ENCODE measurements around the gene TTC22.

The TTC22 gene

DNA sequence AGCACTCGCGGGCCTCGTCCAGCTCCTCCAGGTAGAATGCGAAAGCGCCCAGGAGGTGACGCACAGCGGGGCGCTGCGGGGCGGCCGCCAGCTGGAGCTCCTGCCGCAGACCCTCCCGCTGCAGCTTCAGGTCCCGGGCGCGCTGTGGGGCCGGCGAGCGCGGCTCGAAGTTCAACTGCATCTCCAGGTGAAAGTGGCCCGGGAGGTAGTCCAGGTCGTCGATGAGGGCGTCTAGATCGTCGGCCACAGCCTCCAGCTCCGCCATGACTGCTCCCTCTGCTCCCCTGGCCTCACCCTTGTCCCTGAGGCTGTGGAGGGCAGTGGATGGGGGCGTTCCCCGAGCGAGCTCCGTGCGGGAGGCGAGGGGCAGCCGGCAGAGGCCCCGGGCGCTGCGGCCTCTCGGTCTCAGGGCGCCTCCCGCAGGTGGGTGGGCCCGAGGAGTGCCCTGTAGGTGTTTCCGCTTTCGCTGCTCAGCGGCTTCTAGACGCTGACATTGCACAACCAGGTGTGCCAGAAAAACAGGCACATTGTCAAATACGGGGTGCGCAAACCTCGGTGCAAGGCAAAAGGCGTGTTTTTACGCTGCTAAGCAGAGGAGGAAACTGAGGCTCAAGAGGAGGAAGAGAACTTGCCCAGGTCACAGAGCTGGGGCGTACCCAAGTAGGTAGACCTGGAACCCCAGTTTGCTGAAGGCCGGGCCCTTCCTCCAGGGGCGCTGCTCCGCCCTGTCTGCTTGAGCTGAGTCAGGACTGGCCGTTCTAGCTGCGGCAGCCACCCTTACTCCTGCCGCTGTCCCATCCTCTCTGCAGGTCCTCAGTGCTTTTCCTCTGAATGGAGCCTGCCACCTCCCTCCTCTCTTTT, at the start of gene TTC22:
Gene TTC22, minus strand, starts transcription at position 425 of the 861 bp plus-strand sequence. Its CDS starts 160 bp downstream, at position 265.
- DNase-seq: no peak

- no peak for DNase-seq
Measured at GRCh38 chr1:54850737-54851136, 49.6 kb upstream of the TTC22 start.

GRCh38 chr1:54850069-54850730, 49.1 kb upstream of the TTC22 start:
- no peak for DNase-seq

DNA sequence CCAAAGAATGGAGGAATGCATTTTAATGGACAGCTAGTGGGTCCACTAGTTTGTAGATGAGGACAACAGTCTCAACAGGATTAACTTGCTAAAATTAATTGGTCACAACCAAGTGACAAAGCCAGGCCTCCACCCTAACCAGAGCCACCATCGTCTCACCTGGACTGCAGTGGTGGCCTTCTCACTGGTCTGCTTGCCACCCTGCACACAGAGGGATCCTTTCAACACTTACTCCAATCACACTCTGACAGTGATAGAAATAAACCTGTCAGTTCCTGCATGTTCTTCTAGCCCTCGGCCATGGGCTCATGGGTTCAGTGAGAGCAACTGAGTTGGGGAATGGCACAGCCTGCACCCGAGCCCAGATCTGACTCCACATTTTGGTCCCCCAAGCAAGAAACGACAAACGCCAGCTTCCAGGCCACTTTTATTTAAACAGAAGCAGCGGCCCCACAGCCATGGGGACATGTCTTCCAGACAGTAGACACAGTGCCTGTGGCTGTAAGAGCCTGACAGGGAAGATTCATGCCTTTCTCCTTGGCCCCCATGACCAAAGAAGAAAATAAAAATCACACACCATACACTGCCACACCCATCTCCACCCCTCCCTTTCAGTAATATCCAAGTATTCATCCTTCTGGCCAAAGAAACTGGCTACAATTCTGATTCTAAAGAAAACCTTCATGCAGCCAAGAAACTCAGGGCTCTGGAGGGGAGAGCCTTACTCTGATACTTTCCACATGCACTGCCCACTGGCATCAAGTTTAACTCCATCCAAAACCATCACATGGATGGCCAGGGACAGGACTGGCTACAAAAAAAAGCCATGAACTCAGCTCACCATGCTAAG, 48.3 kb upstream of the TTC22 start:
- no peak for DNase-seq

DNA sequence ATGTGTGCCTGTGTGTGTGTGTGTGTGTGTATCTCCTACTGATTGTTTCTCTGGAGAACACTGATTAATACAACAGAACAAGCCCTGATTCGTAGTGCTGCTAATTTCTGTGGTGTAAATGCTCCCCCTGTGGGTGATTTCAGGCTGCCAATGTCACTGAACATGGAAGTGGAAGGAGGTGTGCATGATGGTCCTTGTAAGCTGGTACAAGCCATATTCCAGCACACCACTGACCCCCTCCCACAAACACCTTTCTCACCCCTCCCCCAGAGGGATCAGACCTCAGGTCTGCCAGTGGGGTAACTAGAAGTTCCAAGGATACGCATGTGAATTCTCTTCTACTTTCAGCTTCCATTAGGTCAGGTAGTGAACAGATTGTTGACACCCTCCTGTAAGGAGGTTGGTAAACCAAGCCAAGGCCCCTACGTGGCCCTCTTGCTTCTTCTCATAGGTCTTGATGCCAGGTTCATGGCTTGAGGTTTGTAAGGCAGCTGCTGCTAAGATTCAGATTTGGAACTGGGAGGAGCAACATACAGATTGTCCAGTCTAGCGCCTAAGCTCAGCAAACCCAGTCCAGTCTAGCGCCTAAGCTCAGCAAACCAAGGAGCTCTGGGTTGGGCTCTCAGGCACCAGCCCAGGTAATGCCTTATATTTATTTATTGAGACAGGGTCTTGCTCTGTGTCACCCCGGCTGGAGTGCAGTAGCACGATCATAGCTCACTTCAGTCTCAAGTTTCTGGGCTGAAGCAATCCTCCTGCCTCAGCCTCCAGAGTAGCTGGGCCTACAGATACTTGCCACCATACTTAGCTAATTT, 47.2 kb upstream of the TTC22 start:
- DNase-seq: no peak

- DNase-seq: no peak
Measured at GRCh38 chr1:54846716-54847284, 45.7 kb upstream of the TTC22 start.

DNA sequence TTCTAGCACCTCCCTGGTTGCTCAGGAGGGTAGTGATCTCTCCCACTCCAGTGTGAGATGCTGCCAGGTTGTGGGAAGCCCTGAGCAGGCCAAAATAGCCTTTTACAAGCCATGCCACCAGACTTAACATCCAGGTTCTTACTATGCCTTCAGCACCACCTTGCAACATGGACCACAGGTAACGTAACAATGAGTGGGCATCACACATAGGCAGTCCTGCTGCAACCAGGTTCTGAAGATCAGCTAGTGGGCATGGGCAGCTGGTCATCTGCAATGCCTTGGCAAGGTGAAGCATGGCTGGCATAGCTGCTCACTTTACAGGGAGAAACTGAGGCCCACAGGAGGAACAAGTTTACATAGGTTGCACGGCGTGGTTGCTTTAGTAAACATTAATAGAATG, 45.2 kb upstream of the TTC22 start:
- no peak for DNase-seq

DNA sequence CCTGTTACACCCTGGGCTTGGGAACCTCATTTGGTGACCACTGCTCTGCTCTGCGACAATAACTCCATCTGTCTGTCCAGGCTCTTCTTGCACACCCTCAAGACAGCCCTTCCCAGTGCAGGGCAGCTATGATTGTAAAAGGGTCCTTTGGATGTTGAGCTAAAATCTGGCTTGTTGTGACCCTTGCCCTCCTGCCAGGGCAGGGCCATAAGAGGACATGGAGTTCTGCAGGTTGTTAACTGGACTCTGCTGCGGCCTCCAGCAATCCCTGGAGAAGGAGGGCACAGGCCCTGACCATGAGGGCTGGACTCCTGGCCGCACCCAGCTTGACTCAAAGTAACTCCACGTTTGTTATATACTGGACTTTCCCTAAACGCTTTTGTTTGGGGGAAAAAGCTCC, 44.6 kb upstream of the TTC22 start:
- DNase-seq: no peak

GRCh38 chr1:54844564-54844963, 43.4 kb upstream of the TTC22 start:
- DNase-seq: no peak

DNA sequence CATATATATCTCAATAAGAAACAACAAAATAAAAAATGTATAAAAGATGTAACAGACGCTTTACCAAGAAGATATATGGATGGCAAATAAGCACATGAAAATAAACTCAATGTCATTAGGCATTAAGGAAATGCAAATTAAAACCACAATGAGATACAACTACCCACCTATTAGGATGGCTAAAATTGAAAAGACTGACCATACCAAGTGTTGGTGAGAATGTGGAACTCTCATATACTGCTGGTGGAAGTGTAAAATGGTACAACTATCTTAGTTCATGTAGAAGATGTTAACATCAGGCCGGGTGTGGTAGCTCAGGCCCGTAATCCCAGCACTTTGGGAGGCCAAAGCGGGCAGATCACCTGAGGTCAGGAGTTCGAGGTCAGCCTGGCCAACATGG, 42.3 kb upstream of the TTC22 start:
- no peak for DNase-seq

- no peak for DNase-seq
Measured at GRCh38 chr1:54842963-54843362, 41.8 kb upstream of the TTC22 start.

- no peak for DNase-seq
Measured at GRCh38 chr1:54842206-54842915, 41.2 kb upstream of the TTC22 start.

DNA sequence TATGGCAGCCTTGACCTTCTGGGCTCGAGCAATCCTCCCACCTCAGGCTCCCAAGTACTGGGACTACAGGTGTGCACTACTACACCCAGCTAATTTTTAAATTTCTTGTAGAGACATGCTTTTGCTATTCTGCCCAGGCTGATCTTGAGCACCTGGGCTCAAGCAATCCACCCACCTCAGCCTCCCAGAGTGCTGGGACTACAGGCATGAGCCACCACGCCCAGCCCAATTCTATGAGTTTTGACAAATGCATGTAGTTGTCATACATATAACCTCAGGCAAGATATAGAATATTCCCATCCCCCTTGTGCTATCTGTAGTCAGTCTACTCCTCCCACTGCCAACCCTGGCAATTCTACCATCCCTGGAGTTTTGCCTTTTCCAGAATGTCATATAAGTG, 38.7 kb upstream of the TTC22 start:
- no peak for DNase-seq

DNA sequence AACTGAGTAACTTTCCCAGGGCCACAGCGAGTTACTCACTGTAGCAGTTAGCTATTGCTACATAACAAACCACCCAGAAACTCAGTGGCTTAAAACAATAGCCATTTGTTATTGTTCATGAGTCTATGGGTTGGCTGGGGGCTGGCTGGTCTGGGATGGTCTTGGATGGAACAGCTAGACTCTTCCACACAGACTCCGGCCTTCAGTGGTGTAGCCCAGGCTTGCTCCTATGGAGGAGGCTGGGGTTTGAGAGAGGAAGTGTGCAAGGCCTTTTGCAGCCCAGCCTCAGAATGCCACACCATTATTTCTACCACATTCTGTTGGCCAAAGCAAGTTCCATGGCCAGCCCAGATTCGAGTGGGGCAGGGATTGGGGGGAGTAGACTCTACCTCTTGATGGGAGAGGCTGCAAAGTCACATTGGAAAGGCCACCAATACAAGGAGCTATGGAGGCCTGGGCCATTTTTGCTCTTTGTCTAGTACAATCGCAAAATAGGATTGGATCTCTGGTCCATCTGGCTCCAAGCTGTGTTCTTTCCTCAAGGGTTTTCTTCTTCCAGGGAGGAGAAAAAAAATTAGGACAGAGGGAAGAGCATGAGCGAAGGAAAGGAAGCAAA, 37.5 kb upstream of the TTC22 start:
- DNase-seq: no peak

GRCh38 chr1:54837002-54837853, 36.1 kb upstream of the TTC22 start:
- DNase-seq: no peak

DNA sequence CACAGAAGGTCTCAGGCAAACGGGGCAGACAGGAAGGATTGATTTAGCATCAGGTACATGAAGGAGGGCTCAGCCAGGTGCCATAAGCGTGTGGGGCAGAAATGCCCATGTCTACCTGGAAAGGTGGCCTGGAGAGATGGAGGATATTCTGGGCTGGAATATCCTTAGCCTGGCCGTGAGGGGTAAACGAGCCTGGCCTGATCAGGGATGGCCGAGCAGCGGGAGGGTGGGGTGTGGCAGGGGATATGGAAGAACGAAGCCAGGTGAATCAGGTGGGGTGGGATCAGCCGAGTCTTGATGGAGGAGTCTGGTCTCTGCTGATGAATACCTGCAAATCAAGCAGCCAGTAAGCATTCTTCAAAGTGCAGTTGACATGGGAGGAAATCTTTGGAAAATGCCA, 35.5 kb upstream of the TTC22 start:
- no peak for DNase-seq

GRCh38 chr1:54835970-54836369, 34.8 kb upstream of the TTC22 start:
- no peak for DNase-seq

DNA sequence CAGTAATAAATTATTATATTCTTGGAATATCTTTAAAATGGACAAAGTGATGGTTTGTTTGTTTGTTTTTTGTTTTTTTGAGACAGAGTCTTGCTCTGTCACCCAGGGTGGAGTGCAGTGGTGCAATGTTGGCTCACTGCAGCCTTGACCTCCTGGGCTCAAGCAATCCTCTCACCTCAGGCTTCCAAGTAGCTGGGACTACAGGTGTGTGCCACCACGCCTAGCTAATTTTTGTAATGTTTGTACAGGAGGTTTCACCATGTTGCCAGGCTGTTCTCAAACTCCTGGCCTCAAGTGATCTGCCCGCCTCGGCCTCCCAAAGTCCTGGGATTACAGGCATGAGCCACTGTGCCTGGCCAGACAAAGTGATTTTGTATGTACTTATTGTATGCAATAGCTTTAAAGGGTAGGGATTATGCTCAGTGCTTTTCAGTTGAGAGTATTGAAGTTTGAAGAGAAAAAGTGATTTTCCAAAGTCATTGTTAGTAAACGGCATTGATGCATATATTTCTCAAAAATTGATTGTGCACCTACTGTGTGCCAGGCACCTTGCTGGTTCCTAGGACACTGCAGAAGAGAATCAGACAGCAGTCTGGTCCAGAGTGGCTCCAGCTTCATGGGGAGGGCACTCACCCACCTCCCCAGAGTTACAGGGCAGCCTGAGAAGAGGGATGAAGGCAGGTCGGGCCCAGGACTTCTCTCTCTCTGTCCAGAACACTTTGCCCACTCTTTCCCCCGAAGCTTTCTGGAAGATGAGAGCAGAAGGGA, 34.2 kb upstream of the TTC22 start:
- DNase-seq: no peak

- no peak for DNase-seq
Measured at GRCh38 chr1:54834007-54834541, 33.0 kb upstream of the TTC22 start.
